H1 (cell line): Measurements from ENCODE around the gene MYL3. TPM values are rescaled to one million over a fixed set of nuclear protein-coding genes. Genes with fewer than 3 reads are reported as not detected.

Source experiments
- CTCF ChIA-PET: fragments of 300-600 bp; sonication (Branson Sonifier 250); formaldehyde crosslinking; loops from one replicate; lab custom pipeline; 2021; ENCODE audit not compliant: partially characterized antibody; lab: Charles Lee
- POLR2A ChIA-PET: fragments of 300-600 bp; sonication (Branson Sonifier 250); formaldehyde crosslinking; loops from one replicate; lab custom pipeline; 2021; ENCODE audit warnings: inconsistent platforms; ENCODE audit not compliant: partially characterized antibody; lab: Charles Lee
- DNase-seq, 2 experiments: peaks; one replicate each; pipeline versions ENCODE4 v3.0.0 to v3.0.0-alpha.2; 2010 to 2022; ENCODE audit warnings: low spot score in 2 of 2, low read depth in 1 of 2, mixed read lengths in 1 of 2
- FAIRE-seq: peaks from 2 replicates; lab custom pipeline; 2011; peaks lifted over from hg19 to GRCh38; lab: Jason Lieb, UNC
- H2AFZ ChIP-seq: 2 replicates; pipeline ENCODE4 v1.8.1; 2012; ENCODE audit warnings: low read length, inconsistent platforms
- H2AK5ac ChIP-seq: 2 replicates; pipeline ENCODE4 v1.6.1; 2013; ENCODE audit warnings: low read depth, low read length
- H2BK120ac ChIP-seq: replicated peaks from 2 replicates; pipeline ENCODE3; 2013; ENCODE audit warnings: low read depth, low read length, inconsistent platforms
- H2BK12ac ChIP-seq: 2 replicates; pipeline ENCODE4 v1.6.1; 2013; ENCODE audit warnings: low read depth, low read length
- H2BK15ac ChIP-seq: 2 replicates; pipeline ENCODE4 v1.6.1; 2013; ENCODE audit warnings: low read length
- H2BK20ac ChIP-seq: 2 replicates; pipeline ENCODE4 v1.6.1; 2013; ENCODE audit warnings: low read length
- H2BK5ac ChIP-seq: 2 replicates; pipeline ENCODE4 v1.6.1; 2013; ENCODE audit warnings: low read depth, low read length
- H3K14ac ChIP-seq: 2 replicates; pipeline ENCODE4 v1.6.1; 2013; ENCODE audit warnings: inconsistent platforms; ENCODE audit not compliant: insufficient read length
- H3K18ac ChIP-seq: 2 replicates; pipeline ENCODE4 v1.6.1; 2013; ENCODE audit warnings: low read length; ENCODE audit errors: extremely low read depth
- H3K23ac ChIP-seq: 2 replicates; pipeline ENCODE4 v1.6.1; 2013; ENCODE audit warnings: inconsistent platforms; ENCODE audit not compliant: insufficient read length
- H3K23me2 ChIP-seq: 2 replicates; pipeline ENCODE4 v1.6.1; 2013; ENCODE audit warnings: low read depth, low read length
- H3K27ac ChIP-seq: 2 replicates; pipeline ENCODE4 v1.6.1; 2011; ENCODE audit warnings: low read depth, low read length, inconsistent platforms
- H3K27me3 ChIP-seq, 4 experiments: replicated peaks in 1 of 4; 1 replicate in 1 of 4; 2 replicates in 3 of 4; pipeline versions ENCODE4 v1.6.1 to v1.8.1; 2011 to 2013; ENCODE audit warnings: low read length in 3 of 4, mild to moderate bottlenecking in 3 of 4, inconsistent platforms in 2 of 4, mixed read lengths in 2 of 4, moderate library complexity in 1 of 4; ENCODE audit not compliant: control insufficient read depth in 3 of 4, insufficient read depth in 3 of 4; ENCODE audit errors: extremely low read depth in 1 of 4
- H3K36me3 ChIP-seq, 4 experiments: 2 replicates each; pipeline versions ENCODE4 v1.6.1 to v1.8.1; 2011 to 2013; ENCODE audit warnings: mild to moderate bottlenecking in 4 of 4, low read length in 3 of 4, moderate library complexity in 2 of 4, control low read depth in 1 of 4, inconsistent platforms in 1 of 4; ENCODE audit not compliant: insufficient read depth in 4 of 4, control insufficient read depth in 2 of 4
- H3K4ac ChIP-seq: replicated peaks from 2 replicates; pipeline ENCODE3; 2013; ENCODE audit warnings: low read length, low read depth, mixed read lengths, inconsistent platforms; ENCODE audit not compliant: insufficient read length
- H3K4me1 ChIP-seq, 4 experiments: replicated peaks in 1 of 4; 1 replicate in 1 of 4; 2 replicates in 3 of 4; pipeline versions ENCODE4 v1.6.1 to v1.8.1; 2011 to 2013; ENCODE audit warnings: low read length in 3 of 4, inconsistent platforms in 2 of 4, mixed read lengths in 1 of 4; ENCODE audit not compliant: insufficient read depth in 4 of 4, control insufficient read depth in 3 of 4
- H3K4me2 ChIP-seq, 2 experiments: 2 replicates each; pipeline versions ENCODE4 v1.6.1 to v1.8.1; 2011 to 2013; ENCODE audit warnings: low read depth in 2 of 2, low read length in 2 of 2, control low read depth in 1 of 2, inconsistent platforms in 1 of 2, mild to moderate bottlenecking in 1 of 2; ENCODE audit not compliant: insufficient read depth in 1 of 2
- H3K4me3 ChIP-seq, 4 experiments: fragments of 200-600, 300-600 bp in 1 of 4; sonication (generic), shearing (Covaris generic), sonication (Bioruptor Twin) in 1 of 4; 2 replicates each; pipeline versions ENCODE4 v1.5.1 to v1.8.1; 2011 to 2016; ENCODE audit warnings: low read length in 4 of 4, low read depth in 3 of 4, control low read depth in 2 of 4, inconsistent platforms in 2 of 4, mild to moderate bottlenecking in 2 of 4, mixed read lengths in 1 of 4, moderate library complexity in 1 of 4; ENCODE audit not compliant: insufficient read depth in 2 of 4; ENCODE audit errors: extremely low read depth in 1 of 4
- H3K56ac ChIP-seq: replicated peaks from 2 replicates; pipeline ENCODE3; 2013; ENCODE audit warnings: low read depth, mild to moderate bottlenecking, mixed read lengths, low read length, inconsistent platforms; ENCODE audit not compliant: insufficient read length
- H3K79me1 ChIP-seq: 2 replicates; pipeline ENCODE4 v1.6.1; 2013; ENCODE audit warnings: low read depth, low read length, control low read depth
- H3K79me2 ChIP-seq, 2 experiments: 2 replicates each; pipeline versions ENCODE4 v1.6.1 to v1.8.1; 2012 to 2013; ENCODE audit warnings: low read length in 2 of 2, mild to moderate bottlenecking in 2 of 2, inconsistent platforms in 1 of 2; ENCODE audit not compliant: insufficient read depth in 2 of 2, control insufficient read depth in 1 of 2
- H3K9ac ChIP-seq, 4 experiments: replicated peaks in 1 of 4; 1 replicate in 1 of 4; 2 replicates in 3 of 4; pipeline versions ENCODE4 v1.6.1 to v1.8.1; 2011 to 2013; ENCODE audit warnings: low read depth in 3 of 4, low read length in 3 of 4, control low read depth in 2 of 4, mild to moderate bottlenecking in 2 of 4, moderate library complexity in 2 of 4, inconsistent platforms in 1 of 4; ENCODE audit errors: extremely low read depth in 1 of 4
- H3K9me3 ChIP-seq, 2 experiments: 2 replicates each; pipeline versions ENCODE4 v1.6.1 to v1.8.1; 2012 to 2013; ENCODE audit warnings: mild to moderate bottlenecking in 2 of 2, moderate library complexity in 2 of 2, control low read depth in 1 of 2, inconsistent platforms in 1 of 2, low read depth in 1 of 2, low read length in 1 of 2, mixed read lengths in 1 of 2; ENCODE audit not compliant: insufficient read depth in 2 of 2
- H4K20me1 ChIP-seq, 2 experiments: replicated peaks in 1 of 2; 2 replicates each; pipeline versions ENCODE3 to v1.8.1; 2011 to 2013; ENCODE audit warnings: inconsistent platforms in 2 of 2, low read length in 2 of 2, mild to moderate bottlenecking in 1 of 2; ENCODE audit not compliant: insufficient read depth in 2 of 2, control insufficient read depth in 1 of 2
- H4K5ac ChIP-seq: 2 replicates; pipeline ENCODE4 v1.6.1; 2013; ENCODE audit warnings: low read length, low read depth, mixed read lengths, inconsistent platforms; ENCODE audit not compliant: insufficient read length
- H4K8ac ChIP-seq: 2 replicates; pipeline ENCODE4 v1.8.0; 2013; ENCODE audit warnings: mild to moderate bottlenecking, moderate library complexity, low read length, inconsistent platforms; ENCODE audit not compliant: insufficient read depth; ENCODE audit errors: extremely low read depth
- H4K91ac ChIP-seq: replicated peaks from 2 replicates; pipeline ENCODE3; 2013; ENCODE audit warnings: low read length, mixed read lengths, inconsistent platforms; ENCODE audit not compliant: insufficient read length
- HDAC6 ChIP-seq: IDR thresholded peaks from one replicate; pipeline ENCODE4 v1.7.1; 2012; ENCODE audit warnings: low read depth, mild to moderate bottlenecking, inconsistent platforms, low read length, moderate library complexity
- KDM4A ChIP-seq: IDR thresholded peaks from one replicate; pipeline ENCODE4 v1.7.1; 2012; ENCODE audit warnings: low read depth, mild to moderate bottlenecking, moderate library complexity, low read length, inconsistent platforms; ENCODE audit not compliant: severe bottlenecking
- SIX5 ChIP-seq: IDR thresholded peaks from 2 replicates; pipeline ENCODE4 v1.6.1; 2011; ENCODE audit warnings: mild to moderate bottlenecking, low read depth, low read length
- TAF7 ChIP-seq: optimal IDR thresholded peaks from 2 replicates; pipeline ENCODE3; 2011; ENCODE audit warnings: low read depth, mild to moderate bottlenecking, inconsistent platforms, low read length, moderate library complexity, borderline replicate concordance
- WGBS, 2 experiments: shearing (Covaris generic) in 1 of 2; methylation state at CpG; one replicate each; pipeline versions ENCODE4 v1.1.6 to v1.1.7; 2013 to 2015; ENCODE audit warnings: low lambda C conversion rate in 2 of 2, mixed read lengths in 2 of 2, inconsistent platforms in 1 of 2, low coverage in 1 of 2, missing lambda C conversion rate in 1 of 2; ENCODE audit not compliant: insufficient replicate concordance in 2 of 2, insufficient coverage in 1 of 2, insufficient read length in 1 of 2; ENCODE audit errors: extremely low coverage in 1 of 2, missing lambda C conversion rate in 1 of 2; 5-methylcytosine and 5-hydroxymethylcytosine counted together
- polyA plus RNA-seq, 7 experiments: library from polyadenylated mRNA; depleted of rRNA in 3 of 7; stranded (reverse) in 5 of 7; unstranded in 2 of 7; fragments of >200 nt in 5 of 7; fragments of 200-250 nt in 2 of 7; gene quantifications; 1 replicate in 5 of 7; 2 replicates in 1 of 7; 4 replicates in 1 of 7; pipeline versions ENCODE4 v1.2.1 to v1.2.3, GENCODE V29; 2011 to 2013; ENCODE audit warnings: missing spikeins in 2 of 7, mixed read lengths in 2 of 7
- total RNA-seq: library from RNA; stranded (reverse); fragmentation: NEBNext Ultra II Directional; extraction: Animal tissue kit (Norgen Biotek cat#: 25700); gene quantifications from 2 replicates; pipeline ENCODE4 v1.2.1, GENCODE V29; 2021

The MYL3 gene
- total and polyA plus RNA-seq, 2 of the 8 experiments (the other 6 are each of a cell fraction or from before 2014, with no cell fraction given), result 0.06 TPM; not detected in 1

DNA sequence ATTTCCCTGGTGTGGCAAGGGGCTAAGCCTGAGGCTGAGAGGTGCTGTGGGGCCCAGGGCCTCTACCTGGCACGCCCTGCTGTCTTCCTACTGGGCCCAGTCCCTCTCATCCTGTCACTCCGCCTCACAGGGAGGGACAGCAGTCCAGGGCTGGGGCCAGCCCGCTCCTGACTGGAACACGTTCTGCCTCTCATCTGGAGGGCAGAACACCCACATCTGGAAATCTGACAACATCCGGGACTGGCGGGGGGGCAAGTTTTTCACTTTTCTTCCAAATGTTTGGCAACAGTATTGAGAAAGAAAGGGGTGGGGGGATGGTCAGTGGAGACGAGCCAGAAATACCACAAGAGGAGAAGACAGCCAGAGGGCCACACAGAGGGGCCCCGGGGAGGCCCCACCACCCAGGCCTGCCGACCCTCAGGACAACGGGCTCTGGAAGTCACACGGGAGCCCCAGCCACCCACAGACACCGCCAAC is 1.8 kb upstream of the MYL3 start:
- no peak overlapping the region for H3K4me3 ChIP-seq
- H2BK12ac ChIP-seq, result no peak overlapping the region
- no peak overlapping the region for H2AFZ ChIP-seq
- H3K23ac ChIP-seq, result no peak overlapping the region
- TF ChIP-seq SIX5 (no peak), KDM4A (no peak), TAF7 (no peak), HDAC6 (no peak)
- TF ChIP-seq, all 59 proteins: peak for 0
- H4K20me1 ChIP-seq, result no peaks in the 10 kb centered on the region
- H3K4me2 ChIP-seq, result no peak overlapping the region
- H3K14ac ChIP-seq, result no peak overlapping the region
- no peaks in the 10 kb centered on the region; a peak in 2 of 7 replicates for H3K4me1 ChIP-seq
- H3K23me2 ChIP-seq, result no peaks in the 10 kb centered on the region
- H2AK5ac ChIP-seq, result no peak overlapping the region
- no peaks in the 10 kb centered on the region for H3K9me3 ChIP-seq
- no peak overlapping the region for H2BK15ac ChIP-seq
- H3K27me3 ChIP-seq, result peaks cover 0 to 6% (median under 1%) of the 10 kb centered on the region in 4 experiments; a peak in 3 of 7 replicates
- ChIA-PET CTCF (interaction anchor here (1.1 to 4.4 kb wide), 12 partner anchors 15 to 201 kb away, joined by 3 to 88 read pairs (median 13); partner anchors contain the start of gene ALS2CL), POLR2A (no interaction called here)
- H3K18ac ChIP-seq, result no peak overlapping the region
- H4K8ac ChIP-seq, result no peak overlapping the region; the same call in 1 of the 2 replicates
- H4K91ac ChIP-seq, result no peak overlapping the region
- H3K36me3 ChIP-seq, result no peaks in the 10 kb centered on the region
- DNase-seq (no peak), FAIRE-seq (no peak)
- H2BK120ac ChIP-seq, result no peak overlapping the region
- H3K79me1 ChIP-seq, result no peaks in the 10 kb centered on the region
- no peak overlapping the region for H3K4ac ChIP-seq
- no peak overlapping the region for H3K27ac ChIP-seq
- H3K79me2 ChIP-seq, result no peaks in the 10 kb centered on the region
- H3K56ac ChIP-seq, result no peak overlapping the region
- no peak overlapping the region for H2BK20ac ChIP-seq
- 91% methylated on average over 12 of the region's 12 CpGs; no CpG with 5 or more reads in 1 of the 2 experiments for WGBS, 2 experiments
- no peak overlapping the region; the same call in 1 of the 2 replicates for H2BK5ac ChIP-seq
- H3K9ac ChIP-seq, result no peak overlapping the region
- no peak overlapping the region for H4K5ac ChIP-seq
